GM12878 (cell line): ENCODE results near the gene MED31. TPM values are rescaled to one million over a fixed set of nuclear protein-coding genes. Genes with fewer than 3 reads are reported as not detected.

Source experiments
- ATAC-seq: fragments of 200-7000 bp; cut with Tn5 transposase; 3 replicates; pipeline ENCODE4 v1.9.1; 2020; ENCODE audit warnings: mild to moderate bottlenecking, moderate library complexity
- BruUV-seq: library from RNA; stranded (reverse); fragments of 400-500 nt; replicated peaks from 2 replicates; lab custom pipeline; 2021; lab: Mats Ljungman, UMichigan
- CTCF ChIA-PET: fragments of 300-600 bp; sonication (Branson Sonifier 250); formaldehyde crosslinking; extraction: SDS; loops from one replicate; lab custom pipeline; 2021; ENCODE audit warnings: inconsistent platforms; lab: Yijun Ruan, JAX
- POLR2A ChIA-PET: fragments of 350-600 bp; formaldehyde crosslinking; extraction: SDS; loops from one replicate; lab custom pipeline; 2021; ENCODE audit warnings: inconsistent platforms; lab: Charles Lee
- RAD21 ChIA-PET: fragments of 300-600 bp; sonication (Branson Sonifier 250); formaldehyde crosslinking; loops from one replicate; lab custom pipeline; 2023; ENCODE audit warnings: antibody characterized with exemption; ENCODE audit not compliant: unreplicated experiment; lab: Charles Lee
- SMC1A ChIA-PET: fragments of 300-600 bp; sonication (Branson Sonifier 250); formaldehyde crosslinking; loops from one replicate; lab custom pipeline; 2023; ENCODE audit not compliant: unreplicated experiment, uncharacterized antibody; lab: Charles Lee
- DNase-seq: peaks from one replicate; pipeline ENCODE4 v3.0.0-alpha.2; 2011; ENCODE audit warnings: low read depth, low spot score
- FAIRE-seq: peaks from 3 replicates; lab custom pipeline; 2011; peaks lifted over from hg19 to GRCh38; lab: Jason Lieb, UNC
- H2AFZ ChIP-seq: 2 replicates; pipeline ENCODE4 v1.6.0; 2011; ENCODE audit warnings: low read depth, low read length, control low read depth; ENCODE audit not compliant: control insufficient read depth
- H3K27ac ChIP-seq: 2 replicates; pipeline ENCODE4 v1.5.1; 2011; ENCODE audit warnings: control low read depth; ENCODE audit not compliant: control insufficient read depth, insufficient read depth
- H3K27me3 ChIP-seq, 2 experiments: replicated peaks in 1 of 2; 2 replicates each; pipeline versions ENCODE4 v1.6.0 to v1.6.1; 2011; ENCODE audit warnings: low read length in 1 of 2; ENCODE audit not compliant: control insufficient read depth in 2 of 2, insufficient read depth in 2 of 2
- H3K36me3 ChIP-seq, 2 experiments: 2 replicates each; pipeline ENCODE4 v1.5.1; 2011; ENCODE audit warnings: low read length in 1 of 2; ENCODE audit not compliant: control insufficient read depth in 2 of 2, insufficient read depth in 2 of 2
- H3K4me1 ChIP-seq: 2 replicates; pipeline ENCODE4 v1.6.1; 2011; ENCODE audit warnings: mild to moderate bottlenecking, low read length, moderate library complexity, mixed read lengths; ENCODE audit not compliant: control insufficient read depth, insufficient read depth
- H3K4me2 ChIP-seq: 2 replicates; pipeline ENCODE4 v1.6.0; 2011; ENCODE audit warnings: control low read depth; ENCODE audit not compliant: control insufficient read depth, insufficient read depth
- H3K4me3 ChIP-seq: fragments of 200-600 bp; sonication (generic); 2 replicates; pipeline ENCODE4 v1.5.1; 2016
- H3K79me2 ChIP-seq: 2 replicates; pipeline ENCODE4 v1.6.0; 2011; ENCODE audit warnings: low read length; ENCODE audit not compliant: control insufficient read depth, insufficient read depth
- H3K9ac ChIP-seq: 2 replicates; pipeline ENCODE4 v1.8.0; 2011; ENCODE audit warnings: low read length, control low read depth, mixed read lengths; ENCODE audit not compliant: control insufficient read depth, insufficient read depth
- H3K9me3 ChIP-seq: replicated peaks from 3 replicates; pipeline ENCODE4 v1.5.1; 2011; ENCODE audit warnings: mild to moderate bottlenecking, low read length; ENCODE audit not compliant: control insufficient read depth, insufficient read depth
- H4K20me1 ChIP-seq: 2 replicates; pipeline ENCODE4 v1.6.0; 2011; ENCODE audit not compliant: control insufficient read depth, insufficient read depth
- BACH1 ChIP-seq: fragments of 450-650 bp; IDR thresholded peaks from 2 replicates; pipeline ENCODE4 v1.6.1; 2017; ENCODE audit warnings: mild to moderate bottlenecking, borderline replicate concordance
- BHLHE40 ChIP-seq, 2 experiments: fragments of 450-650 bp in 1 of 2; IDR thresholded peaks; 2 replicates each; pipeline ENCODE4 v1.6.1; 2011 to 2017; ENCODE audit warnings: low read depth in 2 of 2, borderline replicate concordance in 1 of 2, improper control_type of control experiment in 1 of 2, low read length in 1 of 2, mild to moderate bottlenecking in 1 of 2
- FOXM1 ChIP-seq: IDR thresholded peaks from 2 replicates; pipeline ENCODE4 v1.6.1; 2012; ENCODE audit warnings: low read depth, mild to moderate bottlenecking, inconsistent platforms, low read length, moderate library complexity
- HCFC1 ChIP-seq: fragments of 150-350 bp; IDR thresholded peaks from 2 replicates; pipeline ENCODE4 v1.6.1; 2014; ENCODE audit warnings: low read length
- HDGF ChIP-seq: fragments of 450-650 bp; IDR thresholded peaks from 2 replicates; pipeline ENCODE4 v1.6.1; 2016; ENCODE audit warnings: antibody characterized with exemption
- IKZF1 ChIP-seq: fragments of 450-650 bp; conservative IDR thresholded peaks from 2 replicates; pipeline ENCODE4 v1.6.1; 2017; ENCODE audit warnings: antibody characterized with exemption, mild to moderate bottlenecking
- IRF4 ChIP-seq: IDR thresholded peaks from 2 replicates; pipeline ENCODE4 v1.6.1; 2011; ENCODE audit warnings: low read depth, low read length
- MTA3 ChIP-seq: IDR thresholded peaks from 2 replicates; pipeline ENCODE4 v1.6.1; 2012; ENCODE audit warnings: low read length, inconsistent platforms, borderline replicate concordance
- NR2C1 ChIP-seq: fragments of 450-650 bp; IDR thresholded peaks from 2 replicates; pipeline ENCODE4 v1.6.1; 2017; ENCODE audit warnings: antibody characterized with exemption, mild to moderate bottlenecking, moderate library complexity
- NR2F1 ChIP-seq: fragments of 450-650 bp; conservative IDR thresholded peaks from 2 replicates; pipeline ENCODE4 v1.6.1; 2017; ENCODE audit warnings: mild to moderate bottlenecking
- RUNX3 ChIP-seq: IDR thresholded peaks from 2 replicates; pipeline ENCODE4 v1.6.1; 2012; ENCODE audit warnings: low read length, inconsistent platforms
- SMAD5 ChIP-seq: IDR thresholded peaks from 2 replicates; pipeline ENCODE4 v1.6.1; 2016; ENCODE audit warnings: antibody characterized with exemption, low read depth
- SRF ChIP-seq, 2 experiments: IDR thresholded peaks; 2 replicates each; pipeline ENCODE4 v1.6.1; 2011; ENCODE audit warnings: low read depth in 2 of 2, low read length in 2 of 2, mild to moderate bottlenecking in 1 of 2, moderate library complexity in 1 of 2
- STAT1 ChIP-seq: fragments of 450-650 bp; conservative IDR thresholded peaks from 2 replicates; pipeline ENCODE4 v1.6.1; 2014; ENCODE audit warnings: antibody characterized with exemption, mild to moderate bottlenecking
- WGBS: methylation state at CpG from one replicate; pipeline ENCODE4 v1.1.6; 2016; ENCODE audit warnings: low lambda C conversion rate; ENCODE audit not compliant: insufficient replicate concordance, insufficient coverage; ENCODE audit errors: missing lambda C conversion rate; 5-methylcytosine and 5-hydroxymethylcytosine counted together
- in situ Hi-C: fragments of 300-500 bp; cut with MboI; formaldehyde crosslinking; loops from 9 replicates; pipeline ENCODE4 v1.14.3; 2018; ENCODE audit warnings: mixed read lengths
- intact Hi-C: fragments of 100-400 bp; cut with micrococcal nuclease; formaldehyde crosslinking; loops from one replicate; pipeline ENCODE4 v1.14.2; 2022; ENCODE audit not compliant: unreplicated experiment
- polyA plus RNA-seq, 11 experiments: library from polyadenylated mRNA; depleted of rRNA in 4 of 11; unstranded in 6 of 11; stranded (reverse) in 5 of 11; fragments of >200 nt; fragmentation: Nextera tagmentation in 4 of 11; fragmentation: Illumina TruSeq in 1 of 11; extraction: Ambion mirVana in 4 of 11; extraction: Trizol in 1 of 11; gene quantifications; 1 replicate in 1 of 11; 2 replicates in 10 of 11; pipeline versions ENCODE4 v1.2.1 to v1.2.3, GENCODE V29; 2011 to 2016; ENCODE audit warnings: inconsistent platforms in 2 of 11, missing spikeins in 2 of 11, low read depth in 1 of 11
- total RNA-seq, 4 experiments: library from RNA; depleted of rRNA in 3 of 4; stranded (reverse); fragments of >200 nt in 3 of 4; fragmentation: Illumina TruSeq in 1 of 4; extraction: Trizol in 1 of 4; gene quantifications; 2 replicates each; pipeline versions ENCODE4 v1.2.1 to v1.2.3, GENCODE V29; 2013 to 2021
- TF ChIP-seq, protein P1 (sequence below): fragments of 450-650 bp; IDR thresholded peaks from 2 replicates; pipeline ENCODE4 v1.6.1; 2016; ENCODE audit warnings: mild to moderate bottlenecking
- TF ChIP-seq, protein P2 (sequence below): fragments of 450-650 bp; formaldehyde crosslinking; IDR thresholded peaks from 2 replicates; pipeline ENCODE4 v1.4.0; 2020; ENCODE audit warnings: mild to moderate bottlenecking, moderate library complexity

Gene MED31
- total and polyA plus RNA-seq, 10 of the 15 experiments (the other 5 are each of a cell fraction or from before 2014, with no cell fraction given): 14.4 to 71.1 (median 34.6) TPM

GRCh38 chr17:6696906-6697305 is 45.5 kb upstream of the MED31 start:
- no peaks in the 10 kb centered on the region for H4K20me1 ChIP-seq
- ChIA-PET SMC1A (no interaction called here), POLR2A (interaction anchor here (0.5 kb wide), 1 partner anchor 18 kb away, joined by 4 read pairs; no protein-coding TSS in a partner anchor), RAD21 (no interaction called here), CTCF (no interaction called here)
- DNase-seq: no peak
- WGBS: 32% methylated on average over 5 of the region's 5 CpGs
- ATAC-seq: no peak
- H3K4me3 ChIP-seq: no peak overlapping the region
- no peak overlapping the region for H3K9ac ChIP-seq
- H3K4me1 ChIP-seq: no peaks in the 10 kb centered on the region
- peaks cover 0 to 1% of the 10 kb centered on the region in 2 experiments; a peak in 1 of 4 replicates for H3K27me3 ChIP-seq
- in situ Hi-C loops: no loop called here
- intact Hi-C loops: no loop called here
- H2AFZ ChIP-seq: no peak overlapping the region
- no peak overlapping the region for H3K27ac ChIP-seq
- no peaks in the 10 kb centered on the region for H3K36me3 ChIP-seq
- no peak overlapping the region for H3K4me2 ChIP-seq
- no peaks in the 10 kb centered on the region for H3K79me2 ChIP-seq
- no peak for FAIRE-seq
- H3K9me3 ChIP-seq: no peaks in the 10 kb centered on the region
- no TSS peak for BruUV-seq
- no peak for TF ChIP-seq MTA3
- TF ChIP-seq IRF4: no peak
- TF ChIP-seq FOXM1: no peak
- no peak for TF ChIP-seq BHLHE40 (IDR thresholded peaks at IDR 0.05; ENCODE audit: borderline replicate concordance in 1 of 2, low read depth in 2 of 2, low read length in 1 of 2)
- TF ChIP-seq HDGF: no peak
- TF ChIP-seq, protein P1, sequence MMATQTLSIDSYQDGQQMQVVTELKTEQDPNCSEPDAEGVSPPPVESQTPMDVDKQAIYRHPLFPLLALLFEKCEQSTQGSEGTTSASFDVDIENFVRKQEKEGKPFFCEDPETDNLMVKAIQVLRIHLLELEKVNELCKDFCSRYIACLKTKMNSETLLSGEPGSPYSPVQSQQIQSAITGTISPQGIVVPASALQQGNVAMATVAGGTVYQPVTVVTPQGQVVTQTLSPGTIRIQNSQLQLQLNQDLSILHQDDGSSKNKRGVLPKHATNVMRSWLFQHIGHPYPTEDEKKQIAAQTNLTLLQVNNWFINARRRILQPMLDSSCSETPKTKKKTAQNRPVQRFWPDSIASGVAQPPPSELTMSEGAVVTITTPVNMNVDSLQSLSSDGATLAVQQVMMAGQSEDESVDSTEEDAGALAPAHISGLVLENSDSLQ: no peak

- CTCF ChIA-PET: interaction anchor here (0.7 kb wide), 1 partner anchor 177 kb away, joined by 3 read pairs; no protein-coding TSS in a partner anchor
- WGBS: 45% methylated on average over 13 of the region's 13 CpGs
- TF ChIP-seq NR2C1 (no peak), STAT1 (no peak), NR2F1 (no peak), HCFC1 (no peak), RUNX3 (no peak), SMAD5 (no peak), IKZF1 (no peak), SRF (IDR thresholded peaks at IDR 0.05; ENCODE audit: low read depth in 2 of 2, low read length in 2 of 2) (no peak), BACH1 (no peak)
- TF ChIP-seq, protein P2, sequence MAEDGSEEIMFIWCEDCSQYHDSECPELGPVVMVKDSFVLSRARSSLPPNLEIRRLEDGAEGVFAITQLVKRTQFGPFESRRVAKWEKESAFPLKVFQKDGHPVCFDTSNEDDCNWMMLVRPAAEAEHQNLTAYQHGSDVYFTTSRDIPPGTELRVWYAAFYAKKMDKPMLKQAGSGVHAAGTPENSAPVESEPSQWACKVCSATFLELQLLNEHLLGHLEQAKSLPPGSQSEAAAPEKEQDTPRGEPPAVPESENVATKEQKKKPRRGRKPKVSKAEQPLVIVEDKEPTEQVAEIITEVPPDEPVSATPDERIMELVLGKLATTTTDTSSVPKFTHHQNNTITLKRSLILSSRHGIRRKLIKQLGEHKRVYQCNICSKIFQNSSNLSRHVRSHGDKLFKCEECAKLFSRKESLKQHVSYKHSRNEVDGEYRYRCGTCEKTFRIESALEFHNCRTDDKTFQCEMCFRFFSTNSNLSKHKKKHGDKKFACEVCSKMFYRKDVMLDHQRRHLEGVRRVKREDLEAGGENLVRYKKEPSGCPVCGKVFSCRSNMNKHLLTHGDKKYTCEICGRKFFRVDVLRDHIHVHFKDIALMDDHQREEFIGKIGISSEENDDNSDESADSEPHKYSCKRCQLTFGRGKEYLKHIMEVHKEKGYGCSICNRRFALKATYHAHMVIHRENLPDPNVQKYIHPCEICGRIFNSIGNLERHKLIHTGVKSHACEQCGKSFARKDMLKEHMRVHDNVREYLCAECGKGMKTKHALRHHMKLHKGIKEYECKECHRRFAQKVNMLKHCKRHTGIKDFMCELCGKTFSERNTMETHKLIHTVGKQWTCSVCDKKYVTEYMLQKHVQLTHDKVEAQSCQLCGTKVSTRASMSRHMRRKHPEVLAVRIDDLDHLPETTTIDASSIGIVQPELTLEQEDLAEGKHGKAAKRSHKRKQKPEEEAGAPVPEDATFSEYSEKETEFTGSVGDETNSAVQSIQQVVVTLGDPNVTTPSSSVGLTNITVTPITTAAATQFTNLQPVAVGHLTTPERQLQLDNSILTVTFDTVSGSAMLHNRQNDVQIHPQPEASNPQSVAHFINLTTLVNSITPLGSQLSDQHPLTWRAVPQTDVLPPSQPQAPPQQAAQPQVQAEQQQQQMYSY (CRISPR knock-in tag): no peak
Observed at GRCh38 chr17:6695565-6695964, 44.2 kb upstream of the MED31 start.

More at GRCh38 chr17:6695565-6695964, 44.2 kb upstream of the MED31 start:
- intact Hi-C loops: no loop called here
- Histone ChIP-seq H2AFZ (no peak overlapping the region), H3K4me1 (no peaks in the 10 kb centered on the region), H3K9me3 (no peaks in the 10 kb centered on the region), H3K4me2 (no peak overlapping the region), H3K27ac (no peak overlapping the region), H3K36me3 (no peaks in the 10 kb centered on the region), H3K9ac (no peak overlapping the region), H3K4me3 (no peak overlapping the region), H3K27me3 (peaks cover 0 to 1% of the 10 kb centered on the region in 2 experiments; a peak in 1 of 4 replicates), H4K20me1 (no peaks in the 10 kb centered on the region), H3K79me2 (no peaks in the 10 kb centered on the region)
- in situ Hi-C loops: no loop called here
- ATAC-seq: no peak
- ChIA-PET SMC1A (no interaction called here), POLR2A (no interaction called here), RAD21 (no interaction called here)
- BruUV-seq: no TSS peak
- FAIRE-seq: no peak
- no peak for DNase-seq
